Right lobe of liver (tissue), 4 donors: ENCODE measurements around the gene C17orf75.

Experiments used
- CTCF ChIP-seq, 4 donors: fragments of 200-600 bp in 3 of 4; fragments of 450-650 bp in 1 of 4; IDR thresholded peaks; one replicate each; pipeline versions ENCODE4 v1.5.1 to v1.8.0; 2016 to 2022; ENCODE audit warnings: antibody characterized with exemption in 4 of 4, mild to moderate bottlenecking in 2 of 4
- POLR2A ChIP-seq: fragments of 450-650 bp; IDR thresholded peaks from one replicate; pipeline ENCODE4 v1.6.1; 2017; ENCODE audit warnings: antibody characterized with exemption, mild to moderate bottlenecking
- donor health status: DM: no; HTN: no; CAD: no.
- donor health status: DM: no; HTN: no; CAD: no.
- donor health status: DM: no; HTN: yes; CAD: no.

- no peak for TF ChIP-seq CTCF (IDR thresholded peaks at IDR 0.05)
- TF ChIP-seq POLR2A: no peak
Observed at GRCh38 chr17:32348483-32348800, 6.5 kb upstream of the C17orf75 start.
